Muscle layer of colon (tissue), 2 donors: ENCODE results near the gene GALNT9.
"Not testable (repeated sequence)": the region's sequence is repeated elsewhere in the genome, so short reads cannot be mapped to it uniquely, and the experiment has no call there.

Experiments used
- H3K27ac ChIP-seq: one replicate; pipeline ENCODE4 v1.7.0; 2013; ENCODE audit warnings: low read depth, mild to moderate bottlenecking, low read length, moderate library complexity
- H3K27me3 ChIP-seq, 2 donors: one replicate each; pipeline ENCODE4 v1.7.0; 2013; ENCODE audit warnings: low read length in 2 of 2, mild to moderate bottlenecking in 2 of 2; ENCODE audit not compliant: insufficient read depth in 2 of 2, control insufficient read depth in 1 of 2
- H3K36me3 ChIP-seq: one replicate; pipeline ENCODE4 v1.7.0; 2013; ENCODE audit warnings: mild to moderate bottlenecking, low read length; ENCODE audit not compliant: insufficient read depth
- H3K4me1 ChIP-seq: one replicate; pipeline ENCODE4 v1.7.0; 2013; ENCODE audit warnings: mild to moderate bottlenecking, low read length; ENCODE audit not compliant: insufficient read depth
- H3K4me3 ChIP-seq, 2 donors: one replicate each; pipeline ENCODE4 v1.7.0; 2013; ENCODE audit warnings: low read length in 2 of 2, low read depth in 1 of 2, mild to moderate bottlenecking in 1 of 2, moderate library complexity in 1 of 2
- H3K9ac ChIP-seq: one replicate; pipeline ENCODE4 v1.7.0; 2013; ENCODE audit warnings: low read length
- H3K9me3 ChIP-seq: one replicate; pipeline ENCODE4 v1.7.0; 2013; ENCODE audit warnings: mild to moderate bottlenecking, low read length
- donor health status: abdominal sarcoma.
- donor health status: Adenocarcinoma of cecum.

Gene GALNT9

GRCh38 chr12:132243171-132243570 is 86.2 kb downstream of the GALNT9 start:
- H3K9ac ChIP-seq, H3K36me3 ChIP-seq, H3K4me3 ChIP-seq, H3K27ac ChIP-seq, H3K9me3 ChIP-seq, H3K4me1 ChIP-seq, H3K27me3 ChIP-seq: not testable (repeated sequence)

- H3K27ac ChIP-seq, H3K36me3 ChIP-seq, H3K27me3 ChIP-seq, H3K9ac ChIP-seq, H3K4me3 ChIP-seq, H3K9me3 ChIP-seq, H3K4me1 ChIP-seq: not testable (repeated sequence)
Observed at GRCh38 chr12:132240669-132241007, 88.8 kb downstream of the GALNT9 start.

- no peaks in the 10 kb centered on the region for H3K27me3 ChIP-seq
- H3K4me3 ChIP-seq = no peak overlapping the region
- no peak overlapping the region for H3K9ac ChIP-seq
- no peaks in the 10 kb centered on the region for H3K4me1 ChIP-seq
- no peaks in the 10 kb centered on the region for H3K9me3 ChIP-seq
- no peaks in the 10 kb centered on the region for H3K36me3 ChIP-seq
- no peak overlapping the region for H3K27ac ChIP-seq
Observed at GRCh38 chr12:132239796-132240668, 89.4 kb downstream of the GALNT9 start.

- Histone ChIP-seq H3K36me3 (no peaks in the 10 kb centered on the region), H3K9ac (no peak overlapping the region), H3K4me3 (no peak overlapping the region), H3K27ac (no peak overlapping the region), H3K9me3 (no peaks in the 10 kb centered on the region), H3K4me1 (no peaks in the 10 kb centered on the region), H3K27me3 (no peaks in the 10 kb centered on the region)
Observed at GRCh38 chr12:132239392-132239791, 90.0 kb downstream of the GALNT9 start.

- Histone ChIP-seq H3K9me3 (no peaks in the 10 kb centered on the region), H3K27me3 (no peaks in the 10 kb centered on the region), H3K4me3 (no peak overlapping the region), H3K9ac (no peak overlapping the region), H3K4me1 (no peaks in the 10 kb centered on the region), H3K36me3 (no peaks in the 10 kb centered on the region), H3K27ac (no peak overlapping the region)
Observed at GRCh38 chr12:132238884-132239283, 90.5 kb downstream of the GALNT9 start.

GRCh38 chr12:132238488-132238854 is 90.9 kb downstream of the GALNT9 start:
- Histone ChIP-seq H3K36me3 (no peaks in the 10 kb centered on the region), H3K4me3 (no peak overlapping the region), H3K4me1 (no peaks in the 10 kb centered on the region)

GRCh38 chr12:132237772-132238487 is 91.5 kb downstream of the GALNT9 start:
- Histone ChIP-seq H3K27me3 (no peaks in the 10 kb centered on the region), H3K36me3 (no peaks in the 10 kb centered on the region), H3K9me3 (no peaks in the 10 kb centered on the region), H3K27ac (no peak overlapping the region), H3K4me3 (no peak overlapping the region), H3K9ac (no peak overlapping the region), H3K4me1 (no peaks in the 10 kb centered on the region)

More at GRCh38 chr12:132238488-132238854, 90.9 kb downstream of the GALNT9 start:
- Histone ChIP-seq H3K9me3 (no peaks in the 10 kb centered on the region), H3K27me3 (no peaks in the 10 kb centered on the region), H3K27ac (no peak overlapping the region), H3K9ac (no peak overlapping the region)

GRCh38 chr12:132236930-132237771 is 92.2 kb downstream of the GALNT9 start:
- Histone ChIP-seq H3K9me3 (no peaks in the 10 kb centered on the region), H3K27ac (no peak overlapping the region), H3K36me3 (no peaks in the 10 kb centered on the region), H3K27me3 (no peaks in the 10 kb centered on the region), H3K4me1 (no peaks in the 10 kb centered on the region), H3K9ac (no peak overlapping the region), H3K4me3 (no peak overlapping the region)

- H3K27me3 ChIP-seq = no peaks in the 10 kb centered on the region
- H3K27ac ChIP-seq = no peak overlapping the region
- no peaks in the 10 kb centered on the region for H3K9me3 ChIP-seq
- H3K36me3 ChIP-seq = no peaks in the 10 kb centered on the region
- H3K4me3 ChIP-seq = no peak overlapping the region
- no peak overlapping the region for H3K9ac ChIP-seq
- H3K4me1 ChIP-seq = no peaks in the 10 kb centered on the region
Observed at GRCh38 chr12:132236129-132236929, 93.1 kb downstream of the GALNT9 start.

- Histone ChIP-seq H3K4me1 (no peaks in the 10 kb centered on the region), H3K27me3 (peaks cover 0 to 3% of the 10 kb centered on the region in 2 donors), H3K9ac (no peak overlapping the region), H3K9me3 (no peaks in the 10 kb centered on the region), H3K27ac (no peak overlapping the region), H3K36me3 (no peaks in the 10 kb centered on the region), H3K4me3 (no peak overlapping the region)
Observed at GRCh38 chr12:132235116-132235820, 94.1 kb downstream of the GALNT9 start.
